SK-N-SH (cell line): ENCODE measurements around the gene RMC1. TPM values are rescaled to one million over a fixed set of nuclear protein-coding genes. Genes with fewer than 3 reads are reported as not detected.
A peak's percentile ranks its signal among the peaks of the same experiment; 100 is the strongest.

Experiments used
- CTCF ChIA-PET: fragments of 300-600, 350-600 bp; formaldehyde crosslinking; extraction: SDS; loops from one replicate; lab custom pipeline; 2021; lab: Yijun Ruan, JAX
- POLR2A ChIA-PET: fragments of 350-600 bp; sonication (Branson Sonifier 250); formaldehyde crosslinking; extraction: SDS; loops from one replicate; lab custom pipeline; 2020; ENCODE audit warnings: antibody characterized with exemption, inconsistent platforms; lab: Yijun Ruan, JAX
- DNase-seq: peaks from one replicate; pipeline ENCODE4 v3.0.0; 2012
- H2AFZ ChIP-seq: fragments of 200-600 bp; sonication (generic); 2 replicates; pipeline ENCODE4 v1.8.1; 2016; ENCODE audit warnings: antibody characterized with exemption, mild to moderate bottlenecking, low read depth
- H3F3A ChIP-seq: fragments of 200-600 bp; sonication (generic); replicated peaks from 2 replicates; pipeline ENCODE3; 2016; ENCODE audit warnings: antibody characterized with exemption, mild to moderate bottlenecking; ENCODE audit not compliant: insufficient read depth
- H3K27ac ChIP-seq, 2 experiments: fragments of 200-500 bp in 1 of 2; fragments of 200-600 bp in 1 of 2; sonication (Bioruptor generic) in 1 of 2; sonication (generic), shearing (Covaris generic) in 1 of 2; 2 replicates each; pipeline versions ENCODE4 v1.5.1 to v1.6.1; 2014 to 2016; ENCODE audit warnings: low read depth in 2 of 2, inconsistent platforms in 1 of 2, low read length in 1 of 2, mild to moderate bottlenecking in 1 of 2, mixed read lengths in 1 of 2
- H3K27me3 ChIP-seq: fragments of 200-600 bp; sonication (generic), shearing (Covaris generic); 2 replicates; pipeline ENCODE4 v1.6.1; 2016; ENCODE audit warnings: mixed run types; ENCODE audit not compliant: insufficient read depth
- H3K36me3 ChIP-seq, 2 experiments: fragments of 200-500 bp in 1 of 2; fragments of 200-600 bp in 1 of 2; sonication (Bioruptor generic) in 1 of 2; sonication (generic) in 1 of 2; replicated peaks in 1 of 2; 2 replicates each; pipeline versions ENCODE3 to v1.5.1; 2014 to 2016; ENCODE audit warnings: low read length in 1 of 2, mild to moderate bottlenecking in 1 of 2; ENCODE audit not compliant: insufficient read depth in 2 of 2, control insufficient read depth in 1 of 2
- H3K4me1 ChIP-seq, 2 experiments: fragments of 200-500 bp in 1 of 2; fragments of 200-600 bp in 1 of 2; sonication (Bioruptor generic) in 1 of 2; sonication (generic), shearing (Covaris generic) in 1 of 2; 2 replicates each; pipeline versions ENCODE4 v1.5.1 to v1.6.1; 2014 to 2016; ENCODE audit warnings: low read depth in 1 of 2, low read length in 1 of 2, mixed run types in 1 of 2; ENCODE audit not compliant: insufficient read depth in 2 of 2, control insufficient read depth in 1 of 2
- H3K4me2 ChIP-seq: fragments of 200-600 bp; sonication (generic), shearing (Covaris generic); 2 replicates; pipeline ENCODE4 v1.6.1; 2017; ENCODE audit warnings: mixed run types
- H3K4me3 ChIP-seq, 2 experiments: fragments of 200-500 bp in 1 of 2; fragments of 200-600 bp in 1 of 2; sonication (Bioruptor generic) in 1 of 2; sonication (generic), shearing (Covaris generic) in 1 of 2; 2 replicates each; pipeline versions ENCODE4 v1.5.1 to v1.8.1; 2014 to 2016; ENCODE audit warnings: low read depth in 2 of 2, inconsistent platforms in 1 of 2, low read length in 1 of 2, mild to moderate bottlenecking in 1 of 2, mixed read lengths in 1 of 2, moderate library complexity in 1 of 2
- H3K79me2 ChIP-seq: fragments of 200-600 bp; sonication (generic); 2 replicates; pipeline ENCODE4 v1.8.1; 2017; ENCODE audit warnings: mild to moderate bottlenecking; ENCODE audit not compliant: insufficient read depth
- H3K9ac ChIP-seq: fragments of 200-600 bp; sonication (generic); 2 replicates; pipeline ENCODE4 v1.6.1; 2017; ENCODE audit warnings: mixed run types
- H3K9me2 ChIP-seq: fragments of 200-600 bp; sonication (generic); 2 replicates; pipeline ENCODE4 v1.6.1; 2017; ENCODE audit warnings: mixed run types
- H3K9me3 ChIP-seq: fragments of 200-600 bp; sonication (generic); 2 replicates; pipeline ENCODE4 v1.6.1; 2017; ENCODE audit warnings: mixed run types, mild to moderate bottlenecking, moderate library complexity
- H4K20me1 ChIP-seq: fragments of 200-600 bp; sonication (generic); 2 replicates; pipeline ENCODE4 v1.6.1; 2017; ENCODE audit warnings: mild to moderate bottlenecking, mixed run types; ENCODE audit not compliant: insufficient read depth
- CTCF ChIP-seq: fragments of 200-600 bp; sonication (generic); IDR thresholded peaks from 2 replicates; pipeline ENCODE4 v1.6.1; 2017; ENCODE audit warnings: antibody characterized with exemption, mild to moderate bottlenecking, moderate library complexity
- ELF1 ChIP-seq: IDR thresholded peaks from 2 replicates; pipeline ENCODE4 v1.4.0; 2012
- EZH2phosphoT487 ChIP-seq: fragments of 200-600 bp; sonication (generic); IDR thresholded peaks from 2 replicates; pipeline ENCODE4 v1.6.1; 2017; ENCODE audit warnings: low read depth, mixed run types, mild to moderate bottlenecking, antibody characterized with exemption, moderate library complexity, borderline replicate concordance
- FOXJ3 ChIP-seq: sonication (generic); formaldehyde crosslinking; IDR thresholded peaks from 2 replicates; pipeline ENCODE4 v1.5.1; 2020; ENCODE audit warnings: mild to moderate bottlenecking, missing genetic modification reagents
- GATA2 ChIP-seq: sonication (generic); formaldehyde crosslinking; IDR thresholded peaks from 2 replicates; pipeline ENCODE4 v1.5.0; 2020; ENCODE audit warnings: mild to moderate bottlenecking, missing genetic modification reagents
- IRF3 ChIP-seq: fragments of 150-350 bp; IDR thresholded peaks from 2 replicates; pipeline ENCODE4 v1.6.1; 2016; ENCODE audit warnings: mild to moderate bottlenecking, low read depth, low read length
- JUND ChIP-seq: IDR thresholded peaks from 2 replicates; pipeline ENCODE4 v1.4.0; 2012
- MAX ChIP-seq: IDR thresholded peaks from 2 replicates; pipeline ENCODE4 v1.4.0; 2012; ENCODE audit warnings: low read depth
- MXI1 ChIP-seq: IDR thresholded peaks from 2 replicates; pipeline ENCODE4 v1.6.1; 2012; ENCODE audit warnings: mild to moderate bottlenecking, low read depth, low read length, improper control_type of control experiment
- NFIC ChIP-seq: IDR thresholded peaks from 2 replicates; pipeline ENCODE4 v1.4.0; 2012; ENCODE audit warnings: borderline replicate concordance
- PBX3 ChIP-seq: IDR thresholded peaks from 2 replicates; pipeline ENCODE4; 2012
- POLR2AphosphoS5 ChIP-seq: IDR thresholded peaks from 2 replicates; pipeline ENCODE4 v1.6.1; 2012; ENCODE audit warnings: low read depth, low read length
- RAD21 ChIP-seq: IDR thresholded peaks from 2 replicates; pipeline ENCODE4 v1.6.1; 2012; ENCODE audit warnings: mild to moderate bottlenecking, low read length
- RXRA ChIP-seq: IDR thresholded peaks from 2 replicates; pipeline ENCODE4 v1.4.0; 2012; ENCODE audit warnings: low read depth, mild to moderate bottlenecking, borderline replicate concordance
- SMC3 ChIP-seq: IDR thresholded peaks from 2 replicates; pipeline ENCODE4 v1.6.1; 2012; ENCODE audit warnings: low read depth, low read length, improper control_type of control experiment
- TCF12 ChIP-seq: IDR thresholded peaks from 2 replicates; pipeline ENCODE4 v1.4.0; 2012
- USF1 ChIP-seq: IDR thresholded peaks from 2 replicates; pipeline ENCODE4 v1.4.0; 2012; ENCODE audit warnings: low read depth, borderline replicate concordance
- USF2 ChIP-seq: fragments of 150-350 bp; IDR thresholded peaks from 2 replicates; pipeline ENCODE4 v1.6.1; 2017; ENCODE audit warnings: antibody characterized with exemption, low read length, low read depth, borderline replicate concordance
- YY1 ChIP-seq: IDR thresholded peaks from 2 replicates; pipeline ENCODE4 v1.4.0; 2012; ENCODE audit warnings: low read depth, mild to moderate bottlenecking
- ZBTB33 ChIP-seq: IDR thresholded peaks from 2 replicates; pipeline ENCODE4 v1.4.0; 2012; ENCODE audit warnings: low read depth, borderline replicate concordance
- WGBS: methylation state at CpG from one replicate; pipeline ENCODE4 v1.1.6; 2017; ENCODE audit warnings: low lambda C conversion rate; 5-methylcytosine and 5-hydroxymethylcytosine counted together
- polyA plus RNA-seq, 3 experiments: library from polyadenylated mRNA; depleted of rRNA; stranded (reverse); fragments of >200 nt; gene quantifications; 2 replicates each; pipeline ENCODE4 v1.2.3, GENCODE V29; 2012

RMC1 gene
- polyA plus RNA-seq, 1 of the 3 experiments (the other 2 are of a cell fraction) = 26.4 TPM

- TF ChIP-seq IRF3 (no peak), NFIC (no peak), CTCF (peak; percentile 28; the same call in 1 of the 2 replicates), POLR2AphosphoS5 (peak; percentile 92), TCF12 (no peak), EZH2phosphoT487 (no peak), JUND (no peak), RAD21 (peak; percentile 23; the same call in 1 of the 2 replicates), USF2 (peak; percentile 83)
Measured at GRCh38 chr18:23503038-23503962, at the start of gene RMC1 (continued).

- WGBS = 1% methylated on average over 11 of the region's 11 CpGs
- H3K9ac ChIP-seq = peak overlapping the region; percentile 81
- no peak for TF ChIP-seq POLR2AphosphoS5
- no peak for TF ChIP-seq MAX
- no peak for TF ChIP-seq ZBTB33
- TF ChIP-seq JUND = no peak
- TF ChIP-seq FOXJ3 (CRISPR knock-in tag) = no peak
- no peak for TF ChIP-seq ELF1
- no peak for TF ChIP-seq NFIC
- TF ChIP-seq YY1 = no peak
- TF ChIP-seq PBX3 = no peak
- TF ChIP-seq SMC3 = no peak
- no peak for TF ChIP-seq RAD21
- TF ChIP-seq USF1 = no peak
- no peak for TF ChIP-seq RXRA
- TF ChIP-seq MXI1 = no peak
- TF ChIP-seq GATA2 (CRISPR knock-in tag) = no peak
- TF ChIP-seq, all 33 proteins: peak for 0
- Histone ChIP-seq H3K4me2 (peak overlapping the region; percentile 83), H3K4me3 (peak overlapping the region; percentile 85 to 90), H3K79me2 (peaks cover 56% of the 10 kb centered on the region), H3K27me3 (no peaks in the 10 kb centered on the region), H3F3A (no peaks in the 10 kb centered on the region), H4K20me1 (peaks cover 47% of the 10 kb centered on the region), H3K27ac (peak overlapping the region; percentile 64 to 66), H2AFZ (peak overlapping the region; percentile 94), H3K4me1 (peaks cover 0 to 4% of the 10 kb centered on the region in 2 experiments; a peak in 2 of 4 replicates), H3K9me3 (no peaks in the 10 kb centered on the region), H3K9me2 (no peaks in the 10 kb centered on the region), H3K36me3 (peaks cover 0 to 8% of the 10 kb centered on the region in 2 experiments)
- ChIA-PET CTCF (interaction anchor here (0.7 to 0.8 kb wide), 2 partner anchors 320 to 322 kb away, joined by 3 read pairs; no protein-coding TSS in a partner anchor), POLR2A (no interaction called here)
- DNase-seq = no peak
Measured at GRCh38 chr18:23453680-23454058, 49.6 kb upstream of the RMC1 start.
